ENCODE data around the gene OXTR.
A peak's percentile ranks its signal among the peaks of the same experiment; 100 is the strongest.

Gene OXTR

GRCh38 chr3:8769088-8769822, at the start of gene OXTR:
Gene OXTR (minus strand): TSS chr3:8769613. CDS start chr3:8768187, 1,426 bp downstream.
- peak; percentile 66 for DNase-seq

GRCh38 chr3:8817486-8817885, 48.1 kb upstream of the OXTR start:
- no peak for DNase-seq

GRCh38 chr3:8816106-8816505, 46.7 kb upstream of the OXTR start:
- DNase-seq = no peak

- no peak for DNase-seq
Observed at GRCh38 chr3:8813411-8813810, 44.0 kb upstream of the OXTR start.

GRCh38 chr3:8810561-8810960, 41.1 kb upstream of the OXTR start:
- DNase-seq = no peak

- no peak for DNase-seq
Observed at GRCh38 chr3:8805774-8806173, 36.4 kb upstream of the OXTR start.

- no peak for DNase-seq
Observed at GRCh38 chr3:8802256-8802655, 32.8 kb upstream of the OXTR start.

GRCh38 chr3:8800016-8800415, 30.6 kb upstream of the OXTR start:
- DNase-seq = no peak

GRCh38 chr3:8794247-8794646, 24.8 kb upstream of the OXTR start:
- DNase-seq = no peak

GRCh38 chr3:8793242-8793641, 23.8 kb upstream of the OXTR start:
- DNase-seq = no peak

- DNase-seq = no peak
Observed at GRCh38 chr3:8790529-8790928, 21.1 kb upstream of the OXTR start.

GRCh38 chr3:8784676-8785435, 15.4 kb upstream of the OXTR start:
- DNase-seq = no peak

- DNase-seq = no peak
Observed at GRCh38 chr3:8780279-8780678, 10.9 kb upstream of the OXTR start.

- DNase-seq = no peak
Observed at GRCh38 chr3:8778475-8778874, 9.1 kb upstream of the OXTR start.

GRCh38 chr3:8777978-8778267, 8.5 kb upstream of the OXTR start:
- DNase-seq = no peak

GRCh38 chr3:8777201-8777977, 8.0 kb upstream of the OXTR start:
- DNase-seq = no peak

- no peak for DNase-seq
Observed at GRCh38 chr3:8776406-8776805, 7.0 kb upstream of the OXTR start.

GRCh38 chr3:8775602-8776001, 6.2 kb upstream of the OXTR start:
- DNase-seq = no peak

GRCh38 chr3:8775181-8775580, 5.8 kb upstream of the OXTR start:
- no peak for DNase-seq

- DNase-seq = no peak
Observed at GRCh38 chr3:8773941-8774542, 4.6 kb upstream of the OXTR start.

- no peak for DNase-seq
Observed at GRCh38 chr3:8768364-8769087, 887 bp downstream of the OXTR start.

GRCh38 chr3:8767667-8768363, 1.6 kb downstream of the OXTR start:
- peak; percentile 38 for DNase-seq

All from stimulated activated CD4-positive, alpha-beta T cell treated with anti-CD3 and anti-CD28 coated beads, Interleukin-1b, Interleukin-23, amount 100 ng/mL, for 48 hours (primary cell).